Measurements from ENCODE around the gene ITPK1.

The ITPK1 gene

DNA sequence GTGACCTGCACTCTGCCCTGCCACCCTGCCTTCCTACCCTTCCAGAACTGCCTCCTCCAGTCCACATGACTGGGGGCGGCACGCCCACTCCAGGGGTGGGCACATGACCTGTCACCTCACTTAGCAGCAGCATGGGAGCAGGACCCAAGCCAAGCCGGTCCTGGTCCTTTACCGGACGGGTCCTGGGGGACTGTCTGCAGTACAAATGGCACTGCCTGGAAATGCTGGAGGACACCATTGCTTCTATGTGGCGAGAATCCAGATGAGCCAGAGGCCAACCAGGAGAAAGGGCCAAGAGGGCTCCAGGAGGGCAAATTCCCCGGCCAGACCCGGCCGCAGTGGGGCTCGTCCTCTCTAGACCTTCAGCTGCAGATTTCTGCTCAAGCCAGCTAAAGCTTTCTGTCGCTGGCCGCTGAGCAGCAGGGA, 33.1 kb downstream of the ITPK1 start:
- H3K27ac ChIP-seq (ENCODE audit: extremely low read depth, low read depth, low read length), result no peak overlapping the region
- H3K9me3 ChIP-seq (ENCODE audit: control insufficient read depth, insufficient read depth, low read depth, low read length), result no peaks in the 10 kb centered on the region
- H3K4me1 ChIP-seq (ENCODE audit: control insufficient read depth, insufficient read depth, low read length), result no peaks in the 10 kb centered on the region
- no peak overlapping the region for H3K4me3 ChIP-seq (ENCODE audit: low read depth, low read length)
- no peaks in the 10 kb centered on the region for H3K36me3 ChIP-seq (ENCODE audit: control insufficient read depth in 2 of 2, insufficient read depth in 1 of 2, low read length in 2 of 2)
- TF ChIP-seq ZNF311 (tag by site-specific recombination; IDR thresholded peaks at IDR 0.05; ENCODE audit: borderline replicate concordance) (no peak), EGR2 (tag by site-specific recombination; IDR thresholded peaks at IDR 0.05; ENCODE audit: low read depth) (peak; percentile 58), ZNF292 (tag by site-specific recombination; IDR thresholded peaks at IDR 0.05; ENCODE audit: borderline replicate concordance, low read depth) (no peak), ZNF202 (tag by site-specific recombination; IDR thresholded peaks at IDR 0.05; ENCODE audit: borderline replicate concordance) (no peak), ZNF843 (tag by site-specific recombination; IDR thresholded peaks at IDR 0.05) (no peak), ZFHX2 (tag by site-specific recombination; conservative IDR thresholded peaks at IDR 0.05) (peak; percentile 80), SP3 (tag by site-specific recombination; IDR thresholded peaks at IDR 0.05) (no peak), ZNF354C (tag by site-specific recombination; IDR thresholded peaks at IDR 0.05; ENCODE audit: borderline replicate concordance, low read depth) (no peak), ZNF654 (tag by site-specific recombination; IDR thresholded peaks at IDR 0.05; ENCODE audit: low read depth) (no peak)
- TF ChIP-seq, protein P1, sequence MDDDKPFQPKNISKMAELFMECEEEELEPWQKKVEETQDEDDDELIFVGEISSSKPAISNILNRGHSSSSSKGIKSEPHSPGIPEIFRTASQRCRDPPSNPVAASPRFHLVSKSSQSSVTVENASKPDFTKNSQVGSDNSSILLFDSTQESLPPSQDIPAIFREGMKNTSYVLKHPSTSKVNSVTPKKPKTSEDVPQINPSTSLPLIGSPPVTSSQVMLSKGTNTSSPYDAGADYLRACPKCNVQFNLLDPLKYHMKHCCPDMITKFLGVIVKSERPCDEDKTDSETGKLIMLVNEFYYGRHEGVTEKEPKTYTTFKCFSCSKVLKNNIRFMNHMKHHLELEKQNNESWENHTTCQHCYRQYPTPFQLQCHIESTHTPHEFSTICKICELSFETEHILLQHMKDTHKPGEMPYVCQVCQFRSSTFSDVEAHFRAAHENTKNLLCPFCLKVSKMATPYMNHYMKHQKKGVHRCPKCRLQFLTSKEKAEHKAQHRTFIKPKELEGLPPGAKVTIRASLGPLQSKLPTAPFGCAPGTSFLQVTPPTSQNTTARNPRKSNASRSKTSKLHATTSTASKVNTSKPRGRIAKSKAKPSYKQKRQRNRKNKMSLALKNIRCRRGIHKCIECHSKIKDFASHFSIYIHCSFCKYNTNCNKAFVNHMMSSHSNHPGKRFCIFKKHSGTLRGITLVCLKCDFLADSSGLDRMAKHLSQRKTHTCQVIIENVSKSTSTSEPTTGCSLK (tag by site-specific recombination; IDR thresholded peaks at IDR 0.05), result no peak
- TF ChIP-seq, protein P2, sequence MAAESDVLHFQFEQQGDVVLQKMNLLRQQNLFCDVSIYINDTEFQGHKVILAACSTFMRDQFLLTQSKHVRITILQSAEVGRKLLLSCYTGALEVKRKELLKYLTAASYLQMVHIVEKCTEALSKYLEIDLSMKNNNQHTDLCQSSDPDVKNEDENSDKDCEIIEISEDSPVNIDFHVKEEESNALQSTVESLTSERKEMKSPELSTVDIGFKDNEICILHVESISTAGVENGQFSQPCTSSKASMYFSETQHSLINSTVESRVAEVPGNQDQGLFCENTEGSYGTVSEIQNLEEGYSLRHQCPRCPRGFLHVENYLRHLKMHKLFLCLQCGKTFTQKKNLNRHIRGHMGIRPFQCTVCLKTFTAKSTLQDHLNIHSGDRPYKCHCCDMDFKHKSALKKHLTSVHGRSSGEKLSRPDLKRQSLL (tag by site-specific recombination; IDR thresholded peaks at IDR 0.05), result no peak
- ChIA-PET CTCF (interaction anchor here (1.0 kb wide), 1 partner anchor 11 kb away, joined by 4 read pairs; no protein-coding TSS in a partner anchor), POLR2A (no interaction called here)

DNA sequence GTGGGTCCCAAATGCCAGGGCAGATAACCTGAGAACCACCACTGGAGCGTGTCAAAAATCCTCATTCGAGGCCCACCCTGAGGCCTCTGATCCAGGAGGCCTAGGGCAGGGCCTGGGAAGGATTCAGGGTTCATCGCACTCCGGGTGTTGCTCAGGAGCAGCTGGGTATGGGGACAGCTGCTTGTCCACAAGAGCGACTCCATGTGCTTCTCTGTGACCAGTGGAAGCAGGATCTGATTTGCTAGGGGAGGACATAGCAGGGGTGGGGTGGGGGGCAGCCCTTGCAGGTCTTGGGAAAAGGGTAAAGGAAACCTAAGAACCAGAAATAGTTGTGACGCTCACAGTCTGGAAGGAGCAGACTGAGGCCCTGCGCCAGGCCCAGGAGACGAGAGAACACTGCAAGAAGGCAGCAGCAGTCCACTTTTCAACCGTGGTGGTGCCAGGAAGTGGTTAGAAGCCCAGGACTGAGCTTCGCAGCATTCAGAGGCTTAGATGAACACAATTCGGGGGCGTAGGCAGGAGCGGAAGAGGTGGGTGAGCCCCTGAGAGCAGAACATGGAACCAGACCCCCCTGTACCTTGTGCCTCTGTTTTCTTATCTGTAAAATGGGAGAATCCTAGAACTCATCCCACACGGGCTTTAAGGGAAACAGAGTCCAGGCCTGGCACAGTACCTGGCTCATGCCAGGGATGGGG, 33.7 kb downstream of the ITPK1 start:
- Histone ChIP-seq H3K9me3 (ENCODE audit: control insufficient read depth, insufficient read depth, low read depth, low read length) (no peaks in the 10 kb centered on the region), H3K36me3 (ENCODE audit: control insufficient read depth in 2 of 2, insufficient read depth in 1 of 2, low read length in 2 of 2) (no peaks in the 10 kb centered on the region), H3K4me1 (ENCODE audit: control insufficient read depth, insufficient read depth, low read length) (no peaks in the 10 kb centered on the region), H3K27ac (ENCODE audit: extremely low read depth, low read depth, low read length) (no peak overlapping the region), H3K4me3 (ENCODE audit: low read depth, low read length) (no peak overlapping the region)
- CTCF ChIA-PET, result interaction anchor here (0.6 to 1.0 kb wide), 2 partner anchors 10 to 858 kb away, joined by 3 to 4 read pairs; no protein-coding TSS in a partner anchor
- POLR2A ChIA-PET, result no interaction called here
- TF ChIP-seq PRDM1 (tag by site-specific recombination; IDR thresholded peaks at IDR 0.05) (no peak), ZNF292 (tag by site-specific recombination; IDR thresholded peaks at IDR 0.05; ENCODE audit: borderline replicate concordance, low read depth) (no peak), ZNF146 (tag by site-specific recombination; IDR thresholded peaks at IDR 0.05) (no peak), ZNF544 (tag by site-specific recombination; IDR thresholded peaks at IDR 0.05) (no peak), ZNF10 (tag by site-specific recombination; IDR thresholded peaks at IDR 0.05) (no peak), ZNF548 (tag by site-specific recombination; IDR thresholded peaks at IDR 0.05) (no peak), ZNF157 (tag by site-specific recombination; IDR thresholded peaks at IDR 0.05) (no peak), ZXDB (tag by site-specific recombination; IDR thresholded peaks at IDR 0.05) (no peak), ZNF501 (tag by site-specific recombination; IDR thresholded peaks at IDR 0.05) (no peak), KLF8 (tag by site-specific recombination; IDR thresholded peaks at IDR 0.05) (no peak)
- TF ChIP-seq, protein P3, sequence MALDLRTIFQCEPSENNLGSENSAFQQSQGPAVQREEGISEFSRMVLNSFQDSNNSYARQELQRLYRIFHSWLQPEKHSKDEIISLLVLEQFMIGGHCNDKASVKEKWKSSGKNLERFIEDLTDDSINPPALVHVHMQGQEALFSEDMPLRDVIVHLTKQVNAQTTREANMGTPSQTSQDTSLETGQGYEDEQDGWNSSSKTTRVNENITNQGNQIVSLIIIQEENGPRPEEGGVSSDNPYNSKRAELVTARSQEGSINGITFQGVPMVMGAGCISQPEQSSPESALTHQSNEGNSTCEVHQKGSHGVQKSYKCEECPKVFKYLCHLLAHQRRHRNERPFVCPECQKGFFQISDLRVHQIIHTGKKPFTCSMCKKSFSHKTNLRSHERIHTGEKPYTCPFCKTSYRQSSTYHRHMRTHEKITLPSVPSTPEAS (tag by site-specific recombination; IDR thresholded peaks at IDR 0.05), result no peak
- TF ChIP-seq, protein P4, sequence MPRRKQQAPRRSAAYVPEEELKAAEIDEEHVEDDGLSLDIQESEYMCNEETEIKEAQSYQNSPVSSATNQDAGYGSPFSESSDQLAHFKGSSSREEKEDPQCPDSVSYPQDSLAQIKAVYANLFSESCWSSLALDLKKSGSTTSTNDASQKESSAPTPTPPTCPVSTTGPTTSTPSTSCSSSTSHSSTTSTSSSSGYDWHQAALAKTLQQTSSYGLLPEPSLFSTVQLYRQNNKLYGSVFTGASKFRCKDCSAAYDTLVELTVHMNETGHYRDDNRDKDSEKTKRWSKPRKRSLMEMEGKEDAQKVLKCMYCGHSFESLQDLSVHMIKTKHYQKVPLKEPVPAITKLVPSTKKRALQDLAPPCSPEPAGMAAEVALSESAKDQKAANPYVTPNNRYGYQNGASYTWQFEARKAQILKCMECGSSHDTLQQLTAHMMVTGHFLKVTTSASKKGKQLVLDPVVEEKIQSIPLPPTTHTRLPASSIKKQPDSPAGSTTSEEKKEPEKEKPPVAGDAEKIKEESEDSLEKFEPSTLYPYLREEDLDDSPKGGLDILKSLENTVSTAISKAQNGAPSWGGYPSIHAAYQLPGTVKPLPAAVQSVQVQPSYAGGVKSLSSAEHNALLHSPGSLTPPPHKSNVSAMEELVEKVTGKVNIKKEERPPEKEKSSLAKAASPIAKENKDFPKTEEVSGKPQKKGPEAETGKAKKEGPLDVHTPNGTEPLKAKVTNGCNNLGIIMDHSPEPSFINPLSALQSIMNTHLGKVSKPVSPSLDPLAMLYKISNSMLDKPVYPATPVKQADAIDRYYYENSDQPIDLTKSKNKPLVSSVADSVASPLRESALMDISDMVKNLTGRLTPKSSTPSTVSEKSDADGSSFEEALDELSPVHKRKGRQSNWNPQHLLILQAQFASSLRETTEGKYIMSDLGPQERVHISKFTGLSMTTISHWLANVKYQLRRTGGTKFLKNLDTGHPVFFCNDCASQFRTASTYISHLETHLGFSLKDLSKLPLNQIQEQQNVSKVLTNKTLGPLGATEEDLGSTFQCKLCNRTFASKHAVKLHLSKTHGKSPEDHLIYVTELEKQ (tag by site-specific recombination; IDR thresholded peaks at IDR 0.05; ENCODE audit: borderline replicate concordance), result no peak
- TF ChIP-seq, protein P5, sequence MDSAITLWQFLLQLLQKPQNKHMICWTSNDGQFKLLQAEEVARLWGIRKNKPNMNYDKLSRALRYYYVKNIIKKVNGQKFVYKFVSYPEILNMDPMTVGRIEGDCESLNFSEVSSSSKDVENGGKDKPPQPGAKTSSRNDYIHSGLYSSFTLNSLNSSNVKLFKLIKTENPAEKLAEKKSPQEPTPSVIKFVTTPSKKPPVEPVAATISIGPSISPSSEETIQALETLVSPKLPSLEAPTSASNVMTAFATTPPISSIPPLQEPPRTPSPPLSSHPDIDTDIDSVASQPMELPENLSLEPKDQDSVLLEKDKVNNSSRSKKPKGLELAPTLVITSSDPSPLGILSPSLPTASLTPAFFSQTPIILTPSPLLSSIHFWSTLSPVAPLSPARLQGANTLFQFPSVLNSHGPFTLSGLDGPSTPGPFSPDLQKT (IDR thresholded peaks at IDR 0.05; ENCODE audit: borderline replicate concordance, low read depth, low read length), result no peak
